ENCODE measurements around the gene REG4.
"Not testable (repeated sequence)": the region's sequence is repeated elsewhere in the genome, so short reads cannot be mapped to it uniquely, and the experiment has no call there.

REG4 gene

GRCh38 chr1:119790451-119791198 is 20.6 kb downstream of the REG4 start:
- H3K4me1 ChIP-seq (ENCODE audit: control insufficient read depth, low read depth, low read length) = no peaks in the 10 kb centered on the region
- no CpG with 5 or more reads among the region's 9 CpGs for WGBS (ENCODE audit: extremely low coverage, insufficient coverage, low lambda C conversion rate)
- no peaks in the 10 kb centered on the region for H3K79me1 ChIP-seq (ENCODE audit: low read length)
- no peaks in the 10 kb centered on the region for H3K36me3 ChIP-seq (ENCODE audit: control insufficient read depth, insufficient read depth, low read length)
- H2BK5ac ChIP-seq (ENCODE audit: low read length) = no peak overlapping the region
- no peak overlapping the region for H2BK120ac ChIP-seq (ENCODE audit: low read depth, low read length)
- no peak overlapping the region for H4K5ac ChIP-seq (ENCODE audit: low read length)
- H4K8ac ChIP-seq (ENCODE audit: low read depth, low read length) = no peak overlapping the region
- no peak overlapping the region for H2BK15ac ChIP-seq (replicated peaks; ENCODE audit: low read depth)
- H3K27ac ChIP-seq (ENCODE audit: low read depth, low read length) = no peak overlapping the region
- H3K18ac ChIP-seq (ENCODE audit: low read length) = no peak overlapping the region
- no peak overlapping the region for H3K4me2 ChIP-seq (ENCODE audit: low read length)
- no peak overlapping the region for H3K23ac ChIP-seq (ENCODE audit: low read length)
- no peaks in the 10 kb centered on the region for H3K27me3 ChIP-seq (ENCODE audit: insufficient read depth, low read length, poor library complexity)
- H2AK5ac ChIP-seq (ENCODE audit: low read length) = no peak overlapping the region
- no peak overlapping the region for H3K56ac ChIP-seq (ENCODE audit: low read length)
- H3K4ac ChIP-seq (ENCODE audit: low read depth, low read length) = peak overlapping the region; percentile 46
- no peak overlapping the region for H3K9ac ChIP-seq (ENCODE audit: low read length)
- DNase-seq = no peak
- H3K4me3 ChIP-seq (ENCODE audit: low read length) = no peak overlapping the region
- no peaks in the 10 kb centered on the region for H3K79me2 ChIP-seq (ENCODE audit: control insufficient read depth, insufficient read depth, low read length)

- Histone ChIP-seq H3K4me3 (ENCODE audit: low read length) (no peak overlapping the region), H3K4me1 (ENCODE audit: control insufficient read depth, low read depth, low read length) (no peaks in the 10 kb centered on the region), H3K4me2 (ENCODE audit: low read length) (no peak overlapping the region), H4K8ac (ENCODE audit: low read depth, low read length) (no peak overlapping the region), H2BK15ac (replicated peaks; ENCODE audit: low read depth) (no peak overlapping the region), H3K36me3 (ENCODE audit: control insufficient read depth, insufficient read depth, low read length) (no peaks in the 10 kb centered on the region), H3K9ac (ENCODE audit: low read length) (no peak overlapping the region), H3K23ac (ENCODE audit: low read length) (no peak overlapping the region), H3K27me3 (ENCODE audit: insufficient read depth, low read length, poor library complexity) (no peaks in the 10 kb centered on the region), H3K79me1 (ENCODE audit: low read length) (no peaks in the 10 kb centered on the region), H3K4ac (ENCODE audit: low read depth, low read length) (no peak overlapping the region), H3K27ac (ENCODE audit: low read depth, low read length) (no peak overlapping the region), H2BK120ac (ENCODE audit: low read depth, low read length) (no peak overlapping the region), H2AK5ac (ENCODE audit: low read length) (no peak overlapping the region), H3K18ac (ENCODE audit: low read length) (no peak overlapping the region), H2BK5ac (ENCODE audit: low read length) (no peak overlapping the region), H4K5ac (ENCODE audit: low read length) (no peak overlapping the region), H3K56ac (ENCODE audit: low read length) (no peak overlapping the region), H3K79me2 (ENCODE audit: control insufficient read depth, insufficient read depth, low read length) (no peaks in the 10 kb centered on the region)
- no peak for DNase-seq
- WGBS (ENCODE audit: extremely low coverage, insufficient coverage, low lambda C conversion rate) = no CpG with 5 or more reads among the region's 2 CpGs
These were observed 23.5 kb downstream of the REG4 start for GRCh38 chr1:119787776-119788175.

- H3K79me1 ChIP-seq (ENCODE audit: low read length); H3K56ac ChIP-seq (ENCODE audit: low read length); DNase-seq; H3K4me2 ChIP-seq (ENCODE audit: low read length); H3K4me3 ChIP-seq (ENCODE audit: low read length); H2AK5ac ChIP-seq (ENCODE audit: low read length); H4K5ac ChIP-seq (ENCODE audit: low read length); H2BK15ac ChIP-seq (replicated peaks; ENCODE audit: low read depth); H3K4me1 ChIP-seq (ENCODE audit: control insufficient read depth, low read depth, low read length); H3K79me2 ChIP-seq (ENCODE audit: control insufficient read depth, insufficient read depth, low read length); H3K4ac ChIP-seq (ENCODE audit: low read depth, low read length); H4K8ac ChIP-seq (ENCODE audit: low read depth, low read length); H3K27ac ChIP-seq (ENCODE audit: low read depth, low read length); H3K23ac ChIP-seq (ENCODE audit: low read length); H2BK5ac ChIP-seq (ENCODE audit: low read length); H2BK120ac ChIP-seq (ENCODE audit: low read depth, low read length); H3K9ac ChIP-seq (ENCODE audit: low read length); H3K27me3 ChIP-seq (ENCODE audit: insufficient read depth, low read length, poor library complexity); H3K36me3 ChIP-seq (ENCODE audit: control insufficient read depth, insufficient read depth, low read length); H3K18ac ChIP-seq (ENCODE audit: low read length): not testable (repeated sequence)
- WGBS (ENCODE audit: extremely low coverage, insufficient coverage, low lambda C conversion rate) = no CpG with 5 or more reads among the region's 4 CpGs
These were observed 24.7 kb downstream of the REG4 start for GRCh38 chr1:119786473-119787050.

GRCh38 chr1:119786046-119786445 is 25.2 kb downstream of the REG4 start:
- not testable (repeated sequence) for H3K36me3 ChIP-seq (ENCODE audit: control insufficient read depth, insufficient read depth, low read length); H4K5ac ChIP-seq (ENCODE audit: low read length); H3K4ac ChIP-seq (ENCODE audit: low read depth, low read length); H3K56ac ChIP-seq (ENCODE audit: low read length); H3K79me2 ChIP-seq (ENCODE audit: control insufficient read depth, insufficient read depth, low read length); H3K23ac ChIP-seq (ENCODE audit: low read length); H3K18ac ChIP-seq (ENCODE audit: low read length); H3K9ac ChIP-seq (ENCODE audit: low read length); H2AK5ac ChIP-seq (ENCODE audit: low read length); H3K4me1 ChIP-seq (ENCODE audit: control insufficient read depth, low read depth, low read length); H4K8ac ChIP-seq (ENCODE audit: low read depth, low read length); H3K79me1 ChIP-seq (ENCODE audit: low read length); H3K27ac ChIP-seq (ENCODE audit: low read depth, low read length); H2BK120ac ChIP-seq (ENCODE audit: low read depth, low read length); H2BK5ac ChIP-seq (ENCODE audit: low read length); H2BK15ac ChIP-seq (replicated peaks; ENCODE audit: low read depth); H3K27me3 ChIP-seq (ENCODE audit: insufficient read depth, low read length, poor library complexity); DNase-seq; H3K4me3 ChIP-seq (ENCODE audit: low read length); H3K4me2 ChIP-seq (ENCODE audit: low read length)
- WGBS (ENCODE audit: extremely low coverage, insufficient coverage, low lambda C conversion rate) = no CpG with 5 or more reads among the region's 7 CpGs

GRCh38 chr1:119784191-119784781 is 27.0 kb downstream of the REG4 start:
- H2BK120ac ChIP-seq (ENCODE audit: low read depth, low read length) = no peak overlapping the region
- H2BK15ac ChIP-seq (replicated peaks; ENCODE audit: low read depth) = no peak overlapping the region
- H4K8ac ChIP-seq (ENCODE audit: low read depth, low read length) = no peak overlapping the region
- H3K27me3 ChIP-seq (ENCODE audit: insufficient read depth, low read length, poor library complexity) = no peaks in the 10 kb centered on the region
- no peaks in the 10 kb centered on the region for H3K79me2 ChIP-seq (ENCODE audit: control insufficient read depth, insufficient read depth, low read length)
- no peak overlapping the region for H3K9ac ChIP-seq (ENCODE audit: low read length)
- no CpG with 5 or more reads among the region's 3 CpGs for WGBS (ENCODE audit: extremely low coverage, insufficient coverage, low lambda C conversion rate)
- H3K79me1 ChIP-seq (ENCODE audit: low read length) = no peaks in the 10 kb centered on the region
- no peak overlapping the region for H3K56ac ChIP-seq (ENCODE audit: low read length)
- no peak overlapping the region for H3K4me3 ChIP-seq (ENCODE audit: low read length)
- H3K23ac ChIP-seq (ENCODE audit: low read length) = no peak overlapping the region
- H3K4me2 ChIP-seq (ENCODE audit: low read length) = no peak overlapping the region
- H3K36me3 ChIP-seq (ENCODE audit: control insufficient read depth, insufficient read depth, low read length) = no peaks in the 10 kb centered on the region
- H4K5ac ChIP-seq (ENCODE audit: low read length) = no peak overlapping the region
- no peak overlapping the region for H2BK5ac ChIP-seq (ENCODE audit: low read length)
- no peak overlapping the region for H3K4ac ChIP-seq (ENCODE audit: low read depth, low read length)
- H3K4me1 ChIP-seq (ENCODE audit: control insufficient read depth, low read depth, low read length) = no peaks in the 10 kb centered on the region
- no peak overlapping the region for H3K18ac ChIP-seq (ENCODE audit: low read length)
- DNase-seq = no peak
- no peak overlapping the region for H2AK5ac ChIP-seq (ENCODE audit: low read length)
- no peak overlapping the region for H3K27ac ChIP-seq (ENCODE audit: low read depth, low read length)
